LNCaP clone FGC (cell line): ENCODE results near the gene FSTL5.

Experiments used
- DNase-seq: peaks from one replicate; pipeline ENCODE4 v3.0.0-alpha.2; 2011; ENCODE audit warnings: low read depth
- H3K4me3 ChIP-seq: 2 replicates; pipeline ENCODE4 v1.5.1; 2011; ENCODE audit warnings: mild to moderate bottlenecking, low read depth, low read length, control low read depth
- CTCF ChIP-seq: IDR thresholded peaks from 2 replicates; pipeline ENCODE4 v1.5.1; 2012; ENCODE audit warnings: mild to moderate bottlenecking; ENCODE audit not compliant: control insufficient read depth, insufficient read depth; ENCODE audit errors: extremely low read depth

FSTL5 gene

DNA sequence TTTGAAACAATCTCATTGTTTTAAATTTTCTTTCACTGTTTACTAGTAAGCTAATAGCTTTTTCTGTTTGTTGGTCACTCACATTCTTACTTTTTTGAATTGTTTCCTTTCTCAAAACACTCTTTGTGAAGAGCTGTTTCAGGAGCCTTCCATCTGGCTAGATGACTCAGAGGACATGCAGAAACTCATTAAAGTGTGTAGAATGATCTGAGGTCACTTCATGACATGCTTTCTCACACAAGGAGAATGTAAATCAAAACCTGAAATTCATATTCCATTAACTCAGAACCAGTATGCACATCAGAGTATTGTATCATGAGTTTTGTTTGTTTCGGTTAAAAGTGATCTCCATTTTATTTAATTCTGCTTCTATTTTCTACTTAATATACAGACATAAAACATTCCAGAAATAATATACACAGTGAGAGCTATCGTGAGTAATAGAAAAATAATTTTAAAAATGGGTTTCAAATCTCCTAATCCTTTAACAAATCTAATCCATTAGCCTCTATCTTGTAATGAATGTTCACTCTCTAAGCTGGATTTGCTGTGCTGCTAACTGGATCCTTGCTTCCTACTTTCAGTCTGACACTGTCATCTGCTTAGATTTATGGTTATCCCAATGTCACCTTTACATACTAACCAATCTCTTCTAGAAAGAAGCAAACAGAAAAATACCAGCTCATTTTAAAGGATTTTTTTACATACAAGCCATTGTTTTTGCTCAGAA, 449.6 kb downstream of the FSTL5 start:
- DNase-seq: no peak
- no peak overlapping the region for H3K4me3 ChIP-seq
- no peak for TF ChIP-seq CTCF

DNA sequence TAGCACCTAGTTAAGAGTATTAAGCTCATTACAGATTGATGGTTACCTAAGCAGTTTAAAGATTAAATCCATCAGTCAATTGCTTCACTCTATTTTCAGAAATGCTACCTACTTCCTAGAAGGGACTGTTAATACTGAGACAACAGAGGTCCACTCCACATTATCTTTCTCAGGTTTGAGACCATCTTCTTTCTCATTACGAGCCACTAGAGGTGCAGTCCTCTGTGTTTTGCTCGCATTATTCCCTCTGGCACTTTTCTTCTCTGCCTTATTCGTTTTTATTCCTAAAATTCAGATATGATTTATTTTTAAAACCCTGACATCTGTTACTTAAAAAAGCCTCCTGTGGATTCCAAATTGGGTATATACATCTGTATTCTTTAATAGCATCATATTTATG, 459.1 kb downstream of the FSTL5 start:
- TF ChIP-seq CTCF: no peak

GRCh38 chr4:161704040-161704439, 459.8 kb downstream of the FSTL5 start:
- no peak for TF ChIP-seq CTCF

More for the DNA sequence above, 459.1 kb downstream of the FSTL5 start:
- no peak for DNase-seq
- H3K4me3 ChIP-seq: no peak overlapping the region

DNA sequence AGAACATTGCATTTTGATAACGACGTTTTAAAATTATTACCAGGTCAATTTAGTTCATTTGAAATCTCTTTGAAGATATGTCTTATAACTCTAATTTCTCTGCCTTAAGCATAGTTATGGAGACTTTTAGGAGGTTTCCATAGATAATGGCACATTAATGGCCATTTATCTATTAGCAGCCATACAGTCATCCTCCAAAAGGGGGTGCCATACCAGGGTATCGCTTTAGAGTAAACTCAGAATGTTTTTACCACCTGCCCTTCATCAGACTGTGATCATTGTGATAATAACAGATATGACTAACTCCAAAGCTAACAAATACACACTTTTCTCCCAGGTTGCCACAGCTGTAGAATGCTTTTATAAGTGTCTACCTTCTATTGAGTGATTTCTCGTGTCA, 461.5 kb downstream of the FSTL5 start:
- DNase-seq: no peak
- no peak overlapping the region for H3K4me3 ChIP-seq
- TF ChIP-seq CTCF: 0 out of 2 replicates have a peak, but pooled peaks have one; percentile 6

More at GRCh38 chr4:161704040-161704439, 459.8 kb downstream of the FSTL5 start:
- H3K4me3 ChIP-seq: no peak overlapping the region
- DNase-seq: no peak

GRCh38 chr4:161696944-161697343, 466.9 kb downstream of the FSTL5 start:
- H3K4me3 ChIP-seq: no peak overlapping the region
- no peak for DNase-seq
- no peak for TF ChIP-seq CTCF

- DNase-seq: no peak
- H3K4me3 ChIP-seq: no peak overlapping the region
- no peak for TF ChIP-seq CTCF
Observed at GRCh38 chr4:161680146-161680545, 483.7 kb downstream of the FSTL5 start.

GRCh38 chr4:161664740-161665139, 499.1 kb downstream of the FSTL5 start:
- TF ChIP-seq CTCF: no peak
- DNase-seq: no peak
- H3K4me3 ChIP-seq: no peak overlapping the region
